HUES64 (cell line): Measurements from ENCODE around the gene TGFBR3L.

ENCODE experiments used
- H3K27ac ChIP-seq: 2 replicates; pipeline ENCODE4 v1.7.0; 2013; ENCODE audit warnings: low read depth, low read length, inconsistent platforms
- H3K27me3 ChIP-seq: 2 replicates; pipeline ENCODE4 v1.6.1; 2013; ENCODE audit warnings: mild to moderate bottlenecking, low read length; ENCODE audit not compliant: insufficient read depth
- H3K36me3 ChIP-seq: 2 replicates; pipeline ENCODE4 v1.6.1; 2013; ENCODE audit warnings: mild to moderate bottlenecking, low read length; ENCODE audit not compliant: insufficient read depth
- H3K4me1 ChIP-seq: 2 replicates; pipeline ENCODE4 v1.6.1; 2013; ENCODE audit warnings: mild to moderate bottlenecking, low read length, moderate library complexity; ENCODE audit not compliant: insufficient read depth
- H3K4me3 ChIP-seq: 2 replicates; pipeline ENCODE4 v1.5.1; 2013; ENCODE audit warnings: mild to moderate bottlenecking, low read length, moderate library complexity
- H3K9ac ChIP-seq: 2 replicates; pipeline ENCODE4 v1.6.1; 2013; ENCODE audit warnings: mild to moderate bottlenecking, low read depth, low read length
- H3K9me3 ChIP-seq: 2 replicates; pipeline ENCODE4 v1.6.1; 2013; ENCODE audit warnings: low read depth, low read length; ENCODE audit not compliant: insufficient read depth
- WGBS: fragments of 150-250, 120-280 bp; methylation state at CpG from one replicate; pipeline ENCODE4 v1.1.7; 2013; ENCODE audit warnings: missing lambda C conversion rate; 5-methylcytosine and 5-hydroxymethylcytosine counted together

The TGFBR3L gene

GRCh38 chr19:7933828-7934725 lies 19.4 kb downstream of the TGFBR3L start:
- no peaks in the 10 kb centered on the region for H3K4me1 ChIP-seq
- H3K9me3 ChIP-seq = no peaks in the 10 kb centered on the region
- H3K4me3 ChIP-seq = no peak overlapping the region
- H3K27me3 ChIP-seq = no peaks in the 10 kb centered on the region
- H3K27ac ChIP-seq = no peak overlapping the region
- no peak overlapping the region for H3K9ac ChIP-seq
- H3K36me3 ChIP-seq = peaks cover 91% of the 10 kb centered on the region
- WGBS = 95% methylated on average over 55 of the region's 55 CpGs

DNA sequence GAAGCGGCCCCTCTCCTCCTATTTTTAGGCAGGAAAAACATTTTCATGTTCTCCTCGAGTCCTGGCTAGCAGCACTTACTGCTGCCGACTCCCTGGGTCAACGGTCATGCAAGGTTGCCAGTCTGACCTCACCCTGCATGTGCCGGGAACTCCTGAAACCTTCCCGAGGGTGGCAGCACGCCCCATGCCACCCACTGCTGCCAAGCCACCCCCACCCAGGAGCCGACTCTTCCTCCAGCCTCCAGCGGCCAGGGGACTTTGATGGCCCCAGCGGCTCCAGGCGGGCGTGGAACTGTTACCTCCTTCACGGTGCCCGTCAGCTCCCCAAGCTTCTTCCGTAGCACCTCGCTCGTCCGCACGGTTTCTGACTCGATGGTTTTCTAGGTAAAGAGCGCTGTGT lies 20.1 kb downstream of the TGFBR3L start:
- Histone ChIP-seq H3K9me3 (no peaks in the 10 kb centered on the region), H3K9ac (no peak overlapping the region), H3K27ac (no peak overlapping the region), H3K4me3 (no peak overlapping the region), H3K36me3 (peaks cover 95% of the 10 kb centered on the region), H3K4me1 (no peaks in the 10 kb centered on the region), H3K27me3 (no peaks in the 10 kb centered on the region)
- 96% methylated on average over 21 of the region's 21 CpGs for WGBS

- WGBS = 95% methylated on average over 13 of the region's 13 CpGs
- H3K4me1 ChIP-seq = no peaks in the 10 kb centered on the region
- H3K27me3 ChIP-seq = no peaks in the 10 kb centered on the region
- no peak overlapping the region for H3K9ac ChIP-seq
- no peak overlapping the region for H3K27ac ChIP-seq
- no peak overlapping the region for H3K4me3 ChIP-seq
- H3K9me3 ChIP-seq = no peaks in the 10 kb centered on the region
- H3K36me3 ChIP-seq = peaks cover 56% of the 10 kb centered on the region
Measured at GRCh38 chr19:7940841-7941240, 26.2 kb downstream of the TGFBR3L start.

DNA sequence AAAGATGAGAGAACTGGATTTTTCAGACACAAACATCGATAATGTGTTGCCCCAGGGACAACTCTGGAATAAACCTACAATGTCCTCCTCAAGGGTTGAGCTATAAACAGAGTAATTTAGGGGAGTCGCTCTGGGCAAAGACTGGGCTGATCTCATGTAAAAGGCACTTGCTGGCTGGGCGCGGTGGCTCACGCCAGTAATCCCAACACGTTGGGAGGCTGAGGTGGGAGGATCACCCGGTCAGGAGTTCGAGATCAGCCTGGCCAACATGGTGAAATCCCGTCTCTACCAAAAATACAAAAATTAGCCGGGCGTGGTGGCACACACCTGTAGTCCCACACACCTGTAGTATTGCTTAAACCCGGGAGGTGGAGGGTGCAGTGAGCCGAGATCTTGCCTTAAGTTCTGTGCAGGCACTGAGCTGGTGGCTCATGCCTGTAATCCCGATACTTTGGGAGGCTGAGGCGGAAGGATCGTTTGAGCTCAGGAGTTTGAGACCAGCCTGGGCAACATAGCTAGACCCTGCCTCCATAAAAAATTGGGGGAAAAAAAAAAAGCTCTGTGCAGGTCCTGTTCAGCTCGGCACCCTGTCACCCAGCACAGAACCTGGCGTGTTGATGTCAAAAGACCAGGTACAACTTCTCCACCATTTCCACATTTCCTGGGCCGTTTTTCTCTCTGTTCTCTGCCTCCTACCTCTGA lies 27.4 kb downstream of the TGFBR3L start:
- Histone ChIP-seq H3K9ac (no peak overlapping the region), H3K4me1 (no peaks in the 10 kb centered on the region), H3K9me3 (no peaks in the 10 kb centered on the region), H3K27ac (no peak overlapping the region), H3K36me3 (peaks cover 44% of the 10 kb centered on the region), H3K4me3 (peak overlapping the region; percentile 97), H3K27me3 (no peaks in the 10 kb centered on the region)
- WGBS = 94% methylated on average over 19 of the region's 19 CpGs

DNA sequence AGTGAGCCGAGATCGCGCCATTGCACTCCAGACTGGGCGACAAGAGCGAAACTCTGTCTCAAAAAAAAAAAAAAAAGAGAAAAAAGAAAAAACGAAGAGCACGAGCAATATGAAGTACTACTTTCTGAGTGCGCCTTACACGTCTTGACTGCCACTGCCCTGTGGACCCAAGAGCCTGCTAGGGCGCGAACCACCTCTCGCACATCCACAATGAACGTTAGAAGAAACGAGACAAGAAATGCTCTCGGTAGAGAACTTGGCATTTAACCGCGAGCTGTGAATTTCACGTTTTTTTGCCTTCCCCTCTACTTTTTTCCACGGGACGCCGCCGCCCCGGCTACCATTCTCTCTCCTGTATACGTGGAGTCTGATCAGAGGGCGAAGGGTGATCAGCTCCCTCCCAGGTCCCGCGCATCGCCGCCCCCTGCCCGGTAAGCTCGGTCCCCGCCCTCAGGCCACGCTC lies 28.4 kb downstream of the TGFBR3L start:
- WGBS = 9% methylated on average over 33 of the region's 33 CpGs
- Histone ChIP-seq H3K9me3 (0 out of 2 replicates have a peak, but pooled peaks cover 2% of the 10 kb centered on the region), H3K4me3 (peak overlapping the region; percentile 97), H3K27me3 (no peaks in the 10 kb centered on the region), H3K27ac (peak overlapping the region; percentile 98), H3K4me1 (no peaks in the 10 kb centered on the region), H3K36me3 (peaks cover 37% of the 10 kb centered on the region), H3K9ac (peak overlapping the region; percentile 99)

DNA sequence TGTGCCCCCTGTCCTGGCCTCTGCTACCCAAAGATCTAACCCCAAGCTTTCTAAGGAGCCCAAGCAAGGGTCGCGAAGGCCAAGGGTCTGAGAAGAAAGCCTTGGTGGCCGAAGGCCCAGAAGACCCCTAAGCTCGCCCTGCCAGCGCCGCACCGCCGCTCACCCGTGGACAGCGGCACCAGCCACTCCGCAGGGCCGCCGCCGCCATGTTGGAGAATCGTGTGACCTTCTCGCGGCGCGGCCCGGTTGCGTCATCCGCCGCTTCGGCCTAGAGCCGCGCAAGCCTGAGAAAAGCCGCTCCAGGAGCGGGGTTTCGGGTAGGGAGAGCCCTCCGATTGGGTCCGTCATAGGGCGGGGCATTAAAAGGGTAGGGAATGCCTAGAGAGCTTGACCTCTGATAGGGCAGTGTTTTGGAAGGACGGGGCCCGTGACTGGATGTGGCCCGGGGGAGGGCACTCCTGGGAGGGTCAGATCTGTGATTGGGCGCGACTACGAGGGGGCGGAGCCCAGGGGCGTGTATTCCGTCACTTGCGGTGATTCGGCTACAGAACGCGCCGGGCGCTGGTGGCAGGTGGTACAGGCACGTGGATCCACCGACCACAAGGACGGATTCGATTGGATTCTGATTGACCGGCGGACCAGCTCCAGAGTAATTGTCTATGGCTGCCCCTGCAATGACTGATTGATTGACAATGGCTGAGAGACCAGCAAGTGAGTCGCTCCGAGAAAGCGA lies 29.0 kb downstream of the TGFBR3L start, which contains the start of gene TIMM44:
TSS of gene TIMM44 (minus strand) at position 223 of the 733 bp plus-strand sequence. CDS start at position 208, 15 bp downstream.
- Histone ChIP-seq H3K4me1 (no peaks in the 10 kb centered on the region), H3K9ac (peak within 1 kb of the TSS; percentile 99), H3K9me3 (0 out of 2 replicates have a peak, but pooled peaks cover 2% of the 10 kb centered on the region), H3K27ac (peak within 1 kb of the TSS; percentile 98), H3K36me3 (peaks cover 33% of the 10 kb centered on the region), H3K4me3 (peak within 1 kb of the TSS; percentile 97), H3K27me3 (no peaks in the 10 kb centered on the region)
- under 1% methylated on average over 56 of the region's 56 CpGs for WGBS

DNA sequence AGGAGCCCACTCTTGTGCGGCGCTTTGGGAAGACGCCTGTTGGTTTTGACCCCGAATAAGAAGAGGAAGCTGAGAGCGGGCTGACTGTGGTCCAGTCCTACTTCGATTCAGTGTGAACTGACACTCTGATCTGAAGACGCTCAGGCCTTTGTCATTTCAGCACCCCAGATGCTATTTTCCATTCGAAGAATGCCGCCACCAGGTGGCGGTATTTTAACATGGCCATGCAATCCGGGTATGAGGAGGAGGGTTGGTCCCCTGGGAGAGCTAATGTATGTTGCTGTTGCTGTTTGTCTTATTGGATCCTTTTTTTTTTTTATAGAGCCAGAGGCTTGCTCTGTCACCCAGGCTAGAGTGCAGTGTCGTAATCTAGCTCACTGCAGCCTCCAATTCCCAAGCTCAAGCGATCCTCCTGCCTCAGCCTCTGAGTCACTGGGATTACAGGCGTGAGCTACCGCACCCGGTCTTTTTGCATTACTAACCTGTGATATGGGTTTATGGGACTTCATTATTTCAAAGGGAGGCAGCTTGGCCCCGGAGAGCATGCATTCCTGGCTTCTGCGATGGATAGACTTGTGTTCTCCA lies 29.6 kb downstream of the TGFBR3L start:
- H3K27ac ChIP-seq = peak overlapping the region; percentile 95
- WGBS = 32% methylated on average over 18 of the region's 18 CpGs
- H3K4me3 ChIP-seq = peak overlapping the region; percentile 97
- peak overlapping the region; percentile 91 for H3K9ac ChIP-seq
- 0 out of 2 replicates have a peak, but pooled peaks cover 2% of the 10 kb centered on the region for H3K9me3 ChIP-seq
- no peaks in the 10 kb centered on the region for H3K27me3 ChIP-seq
- peaks cover 27% of the 10 kb centered on the region for H3K36me3 ChIP-seq
- H3K4me1 ChIP-seq = no peaks in the 10 kb centered on the region

DNA sequence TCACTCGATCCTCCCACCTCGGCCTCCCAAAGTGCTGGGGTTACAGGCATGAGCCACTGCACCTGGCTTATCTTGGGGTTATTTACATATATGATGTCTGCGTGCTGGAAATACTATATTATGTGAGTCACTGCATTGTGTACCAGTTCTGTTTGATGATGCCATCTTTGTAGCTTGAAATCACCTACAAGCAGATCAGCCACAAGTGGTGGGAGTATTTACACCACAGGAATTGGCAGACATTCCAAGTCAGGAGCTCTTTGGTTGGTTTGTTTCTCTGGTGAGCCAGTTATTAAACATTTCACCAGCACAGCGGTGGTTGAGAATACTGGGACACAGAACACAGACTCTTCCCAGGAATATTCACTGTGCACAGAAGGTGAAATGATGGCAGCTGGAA lies 33.3 kb downstream of the TGFBR3L start:
- Histone ChIP-seq H3K27ac (no peak overlapping the region), H3K27me3 (no peaks in the 10 kb centered on the region), H3K4me1 (no peaks in the 10 kb centered on the region), H3K4me3 (no peak overlapping the region), H3K36me3 (peaks cover 4% of the 10 kb centered on the region; the same call in 1 of the 2 replicates), H3K9me3 (0 out of 2 replicates have a peak, but pooled peaks cover 2% of the 10 kb centered on the region), H3K9ac (no peak overlapping the region)
- WGBS = over 99% methylated on average over 4 of the region's 4 CpGs

DNA sequence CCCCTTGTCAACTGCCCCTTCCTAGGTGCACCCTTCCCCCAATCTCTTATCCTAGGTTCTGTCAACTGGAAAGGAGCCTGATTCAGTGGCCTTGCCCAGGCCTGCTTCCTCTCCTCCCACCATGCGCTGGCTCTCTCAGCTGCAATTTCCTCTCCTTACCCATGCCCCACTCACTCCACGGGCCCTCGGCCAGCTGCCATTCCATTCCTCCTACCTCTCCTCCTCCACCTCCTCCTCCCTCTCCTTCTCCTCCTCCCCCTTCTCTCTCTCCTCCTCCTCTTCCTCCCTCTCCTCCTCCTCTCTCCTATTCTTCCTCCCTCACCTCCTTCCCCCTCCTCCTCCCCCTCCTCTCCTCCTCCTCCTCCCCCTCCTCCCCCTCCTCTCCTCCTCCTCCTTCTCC lies 38.4 kb downstream of the TGFBR3L start:
- Histone ChIP-seq H3K9me3 (0 out of 2 replicates have a peak, but pooled peaks cover under 1% of the 10 kb centered on the region), H3K36me3 (peaks cover 3% of the 10 kb centered on the region; the same call in 1 of the 2 replicates), H3K9ac (no peak overlapping the region), H3K4me1 (no peaks in the 10 kb centered on the region), H3K27me3 (no peaks in the 10 kb centered on the region), H3K4me3 (no peak overlapping the region), H3K27ac (no peak overlapping the region)
- WGBS = 50% methylated on average over 3 of the region's 3 CpGs

GRCh38 chr19:7953576-7953975 lies 38.9 kb downstream of the TGFBR3L start:
- 70% methylated on average over 7 of the region's 7 CpGs for WGBS

More at GRCh38 chr19:7953576-7953975, 38.9 kb downstream of the TGFBR3L start:
- H3K9ac ChIP-seq = no peak overlapping the region
- H3K36me3 ChIP-seq = peaks cover 8% of the 10 kb centered on the region
- no peak overlapping the region for H3K4me3 ChIP-seq
- H3K27ac ChIP-seq = no peak overlapping the region
- no peaks in the 10 kb centered on the region for H3K27me3 ChIP-seq
- no peaks in the 10 kb centered on the region for H3K4me1 ChIP-seq
- no peaks in the 10 kb centered on the region for H3K9me3 ChIP-seq
